ENCODE data around the gene GALNT7. TPM values are rescaled to one million over a fixed set of nuclear protein-coding genes. Genes with fewer than 3 reads are reported as not detected.

The GALNT7 gene
- total RNA-seq, 1 donor from 2014 or later = 36.7 TPM

GRCh38 chr4:173318648-173319211, 150.1 kb downstream of the GALNT7 start:
- Mint-ChIP-seq H3K4me3 (no peak overlapping the region), H3K27ac (no peak overlapping the region)
- no peak for DNase-seq (ENCODE audit: low spot score in 2 of 2, unreplicated experiment in 2 of 2)

GRCh38 chr4:173319696-173320095, 151.1 kb downstream of the GALNT7 start:
- H3K4me3 Mint-ChIP-seq = no peak overlapping the region
- no peaks in the 10 kb centered on the region for H3K9me3 Mint-ChIP-seq
- H3K27me3 Mint-ChIP-seq (ENCODE audit: low read depth) = no peaks in the 10 kb centered on the region
- no peak for DNase-seq (ENCODE audit: low spot score in 2 of 2, unreplicated experiment in 2 of 2)
- H3K27ac Mint-ChIP-seq = no peak overlapping the region
- no peaks in the 10 kb centered on the region for H3K36me3 Mint-ChIP-seq
- no peaks in the 10 kb centered on the region for H3K4me1 Mint-ChIP-seq
- no peak for TF ChIP-seq CTCF (IDR thresholded peaks at IDR 0.05; ENCODE audit: unreplicated experiment)

More at GRCh38 chr4:173318648-173319211, 150.1 kb downstream of the GALNT7 start:
- H3K4me1 Mint-ChIP-seq = no peaks in the 10 kb centered on the region
- no peaks in the 10 kb centered on the region for H3K36me3 Mint-ChIP-seq
- no peaks in the 10 kb centered on the region for H3K27me3 Mint-ChIP-seq (ENCODE audit: low read depth)
- TF ChIP-seq CTCF (IDR thresholded peaks at IDR 0.05; ENCODE audit: unreplicated experiment) = peak; percentile 82
- no peaks in the 10 kb centered on the region for H3K9me3 Mint-ChIP-seq

GRCh38 chr4:173325007-173325736, 156.6 kb downstream of the GALNT7 start:
- H3K9me3 Mint-ChIP-seq = no peaks in the 10 kb centered on the region
- no peaks in the 10 kb centered on the region for H3K4me1 Mint-ChIP-seq
- H3K27me3 Mint-ChIP-seq (ENCODE audit: low read depth) = no peaks in the 10 kb centered on the region
- H3K36me3 Mint-ChIP-seq = peaks cover 12% of the 10 kb centered on the region
- H3K4me3 Mint-ChIP-seq = no peak overlapping the region
- H3K27ac Mint-ChIP-seq = no peak overlapping the region
- TF ChIP-seq CTCF (IDR thresholded peaks at IDR 0.05; ENCODE audit: unreplicated experiment) = no peak
- no peak for DNase-seq (ENCODE audit: low spot score in 2 of 2, unreplicated experiment in 2 of 2)

GRCh38 chr4:173328236-173328901, 159.8 kb downstream of the GALNT7 start:
- TF ChIP-seq CTCF (IDR thresholded peaks at IDR 0.05; ENCODE audit: unreplicated experiment) = no peak
- H3K27me3 Mint-ChIP-seq (ENCODE audit: low read depth) = no peaks in the 10 kb centered on the region
- DNase-seq (ENCODE audit: low spot score in 2 of 2, unreplicated experiment in 2 of 2) = no peak
- H3K36me3 Mint-ChIP-seq = peaks cover 18% of the 10 kb centered on the region
- H3K4me3 Mint-ChIP-seq = no peak overlapping the region
- H3K9me3 Mint-ChIP-seq = no peaks in the 10 kb centered on the region
- H3K4me1 Mint-ChIP-seq = peaks cover 19% of the 10 kb centered on the region
- H3K27ac Mint-ChIP-seq = no peak overlapping the region

GRCh38 chr4:173330590-173330989, 162.0 kb downstream of the GALNT7 start:
- no peak for DNase-seq (ENCODE audit: low spot score in 2 of 2, unreplicated experiment in 2 of 2)
- H3K27ac Mint-ChIP-seq = peak overlapping the region; percentile 61
- peaks cover 19% of the 10 kb centered on the region for H3K4me1 Mint-ChIP-seq
- H3K4me3 Mint-ChIP-seq = no peak overlapping the region
- no peaks in the 10 kb centered on the region for H3K9me3 Mint-ChIP-seq
- no peak for TF ChIP-seq CTCF (IDR thresholded peaks at IDR 0.05; ENCODE audit: unreplicated experiment)
- peaks cover 18% of the 10 kb centered on the region for H3K36me3 Mint-ChIP-seq
- H3K27me3 Mint-ChIP-seq (ENCODE audit: low read depth) = no peaks in the 10 kb centered on the region
